ENCODE results near the gene OR5V1. TPM values are rescaled to one million over a fixed set of nuclear protein-coding genes. Genes with fewer than 3 reads are reported as not detected.
"Not testable (repeated sequence)": the region's sequence is repeated elsewhere in the genome, so short reads cannot be mapped to it uniquely, and the experiment has no call there.

Gene OR5V1
- total RNA-seq, 1 donor from 2014 or later, result not detected

DNA sequence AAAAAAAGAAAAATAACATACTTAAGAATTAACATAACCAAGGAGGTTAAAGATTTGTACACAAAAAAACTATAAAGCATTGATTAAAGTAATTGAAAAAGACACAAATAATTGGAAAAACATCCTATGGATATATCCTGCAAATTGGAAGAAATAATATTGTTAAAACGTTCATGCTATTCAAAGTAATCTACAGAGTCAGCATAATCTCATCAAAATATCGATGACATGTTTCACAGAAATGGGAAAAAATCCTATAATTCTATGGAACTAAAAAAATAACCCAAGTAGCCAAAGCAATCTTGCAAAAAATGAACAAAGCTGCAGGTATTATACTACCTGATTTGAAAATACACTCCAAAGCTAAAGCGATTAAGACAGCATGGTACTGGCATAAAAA, 23.3 kb downstream of the OR5V1 start:
- H3K27me3 Mint-ChIP-seq, result peaks cover 11% of the 10 kb centered on the region
- intact Hi-C loops (cut with micrococcal nuclease), result no loop called here
- TF ChIP-seq, protein P1, sequence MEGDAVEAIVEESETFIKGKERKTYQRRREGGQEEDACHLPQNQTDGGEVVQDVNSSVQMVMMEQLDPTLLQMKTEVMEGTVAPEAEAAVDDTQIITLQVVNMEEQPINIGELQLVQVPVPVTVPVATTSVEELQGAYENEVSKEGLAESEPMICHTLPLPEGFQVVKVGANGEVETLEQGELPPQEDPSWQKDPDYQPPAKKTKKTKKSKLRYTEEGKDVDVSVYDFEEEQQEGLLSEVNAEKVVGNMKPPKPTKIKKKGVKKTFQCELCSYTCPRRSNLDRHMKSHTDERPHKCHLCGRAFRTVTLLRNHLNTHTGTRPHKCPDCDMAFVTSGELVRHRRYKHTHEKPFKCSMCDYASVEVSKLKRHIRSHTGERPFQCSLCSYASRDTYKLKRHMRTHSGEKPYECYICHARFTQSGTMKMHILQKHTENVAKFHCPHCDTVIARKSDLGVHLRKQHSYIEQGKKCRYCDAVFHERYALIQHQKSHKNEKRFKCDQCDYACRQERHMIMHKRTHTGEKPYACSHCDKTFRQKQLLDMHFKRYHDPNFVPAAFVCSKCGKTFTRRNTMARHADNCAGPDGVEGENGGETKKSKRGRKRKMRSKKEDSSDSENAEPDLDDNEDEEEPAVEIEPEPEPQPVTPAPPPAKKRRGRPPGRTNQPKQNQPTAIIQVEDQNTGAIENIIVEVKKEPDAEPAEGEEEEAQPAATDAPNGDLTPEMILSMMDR (IDR thresholded peaks at IDR 0.05), result no peak
- no peaks in the 10 kb centered on the region for H3K36me3 Mint-ChIP-seq (ENCODE audit: low read depth)
- no peaks in the 10 kb centered on the region for H3K4me1 Mint-ChIP-seq
- H3K4me3 Mint-ChIP-seq, result no peak overlapping the region
- H3K27ac Mint-ChIP-seq, result no peak overlapping the region
- ChIA-PET CTCF (no interaction called here), POLR2A (no interaction called here)
- peaks cover 5% of the 10 kb centered on the region for H3K9me3 Mint-ChIP-seq
- ATAC-seq (ENCODE audit: low read depth), result no peak
- DNase-seq, result no peak

DNA sequence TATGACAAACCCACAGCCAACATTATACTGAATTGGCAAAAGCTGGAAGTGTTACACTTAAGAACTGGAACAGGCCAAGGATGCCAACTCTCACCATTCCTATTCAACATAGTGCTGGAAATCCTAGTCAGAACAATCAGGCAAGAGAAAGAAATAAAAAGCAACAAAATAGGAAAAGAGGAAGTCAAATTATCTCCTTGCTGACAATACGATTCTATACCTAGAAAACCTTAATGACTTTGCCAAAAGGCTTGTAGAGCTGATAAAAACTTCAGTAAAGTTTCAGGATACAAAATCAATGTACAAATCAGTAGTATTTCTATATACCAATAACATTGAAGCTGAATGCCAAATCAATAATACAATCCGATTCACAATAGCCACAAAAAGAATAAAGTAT, 32.4 kb downstream of the OR5V1 start:
- Mint-ChIP-seq H3K27ac (no peak overlapping the region), H3K27me3 (peaks cover 21% of the 10 kb centered on the region), H3K9me3 (no peaks in the 10 kb centered on the region), H3K4me3 (no peak overlapping the region), H3K36me3 (ENCODE audit: low read depth) (no peaks in the 10 kb centered on the region), H3K4me1 (no peaks in the 10 kb centered on the region)
- POLR2A ChIA-PET, result no interaction called here
- intact Hi-C loops (cut with micrococcal nuclease), result no loop called here
- DNase-seq, result no peak
- CTCF ChIA-PET, result no interaction called here
- no peak for ATAC-seq (ENCODE audit: low read depth)
- TF ChIP-seq, protein P1 (IDR thresholded peaks at IDR 0.05), result no peak

DNA sequence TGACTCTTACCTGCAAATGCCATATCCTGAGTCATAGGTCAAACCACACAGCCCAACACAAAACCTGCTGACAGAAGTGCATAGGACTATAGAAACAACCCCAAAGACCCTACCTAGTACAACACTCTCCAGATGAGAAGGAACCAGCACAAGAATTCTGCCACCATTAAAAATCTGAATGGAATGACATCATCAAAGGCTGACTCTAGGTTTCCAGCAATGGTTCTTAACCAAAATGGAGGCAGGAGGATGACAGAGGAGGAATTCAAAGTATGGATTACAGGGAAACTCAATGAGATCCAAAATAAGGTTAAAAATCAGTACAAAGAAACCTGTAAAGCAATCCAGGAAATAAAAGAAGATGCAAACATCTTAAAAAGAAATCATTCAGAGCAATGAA, 36.0 kb downstream of the OR5V1 start:
- DNase-seq (no peak), ATAC-seq (ENCODE audit: low read depth) (no peak)
- no peaks in the 10 kb centered on the region for H3K36me3 Mint-ChIP-seq (ENCODE audit: low read depth)
- no peaks in the 10 kb centered on the region for H3K4me1 Mint-ChIP-seq
- H3K27me3 Mint-ChIP-seq, result peaks cover 17% of the 10 kb centered on the region
- no peak overlapping the region for H3K27ac Mint-ChIP-seq
- CTCF ChIA-PET, result no interaction called here
- intact Hi-C loops (cut with micrococcal nuclease), result loop anchor here (1.0 kb wide), 1 partner anchor 19 kb away; no protein-coding TSS in a partner anchor
- H3K9me3 Mint-ChIP-seq, result no peaks in the 10 kb centered on the region
- POLR2A ChIA-PET, result no interaction called here
- TF ChIP-seq, protein P1 (IDR thresholded peaks at IDR 0.05), result no peak
- H3K4me3 Mint-ChIP-seq, result no peak overlapping the region

DNA sequence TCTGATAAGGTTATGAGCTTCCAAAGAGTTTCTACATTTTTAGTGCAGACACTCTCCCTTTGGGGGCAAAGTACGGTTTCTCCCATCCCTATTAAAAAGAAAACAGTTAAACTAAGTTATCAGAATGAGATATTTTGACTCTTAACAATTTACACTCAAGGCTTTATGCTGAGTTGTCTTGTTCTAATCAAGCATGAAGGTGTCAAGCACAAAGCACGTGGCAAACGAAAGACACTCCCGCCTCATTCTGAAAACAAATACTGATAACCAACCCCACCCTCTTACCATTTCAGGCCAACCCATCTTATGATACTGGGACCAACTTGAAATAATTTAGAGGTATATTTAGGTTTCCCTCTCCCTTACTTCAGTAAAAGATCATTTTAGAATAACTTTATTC, 42.9 kb downstream of the OR5V1 start:
- intact Hi-C loops (cut with micrococcal nuclease), result no loop called here
- H3K27ac Mint-ChIP-seq, result no peak overlapping the region
- H3K4me3 Mint-ChIP-seq, result no peak overlapping the region
- no peak for ATAC-seq (ENCODE audit: low read depth)
- H3K9me3 Mint-ChIP-seq, result no peaks in the 10 kb centered on the region
- ChIA-PET POLR2A (no interaction called here), CTCF (no interaction called here)
- no peak for DNase-seq
- TF ChIP-seq, protein P1 (IDR thresholded peaks at IDR 0.05), result no peak
- H3K4me1 Mint-ChIP-seq, result no peaks in the 10 kb centered on the region
- no peaks in the 10 kb centered on the region for H3K36me3 Mint-ChIP-seq (ENCODE audit: low read depth)
- peaks cover 19% of the 10 kb centered on the region for H3K27me3 Mint-ChIP-seq

DNA sequence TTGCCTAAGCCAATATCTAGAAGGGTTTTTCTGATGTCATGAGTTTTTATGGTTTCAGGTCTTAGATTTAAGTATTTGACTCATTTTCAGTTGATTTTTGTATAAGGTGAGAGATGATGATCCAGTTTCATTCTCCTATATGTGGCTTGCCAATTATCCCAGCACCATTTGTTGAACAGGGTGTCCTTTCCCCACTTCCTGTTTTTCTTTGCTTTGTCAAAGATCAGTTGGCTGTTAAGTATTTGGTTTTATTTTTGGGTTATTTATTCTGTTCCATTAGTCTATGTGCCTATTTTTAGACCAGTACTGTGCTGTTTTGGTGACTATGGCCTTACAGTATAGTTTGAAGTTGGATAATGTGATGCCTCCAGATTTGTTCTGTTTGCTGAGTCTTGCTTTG, 45.3 kb downstream of the OR5V1 start:
- H3K36me3 Mint-ChIP-seq (ENCODE audit: low read depth); POLR2A ChIA-PET; CTCF ChIA-PET; H3K27ac Mint-ChIP-seq; H3K4me1 Mint-ChIP-seq; H3K4me3 Mint-ChIP-seq; DNase-seq; ATAC-seq (ENCODE audit: low read depth); H3K9me3 Mint-ChIP-seq; intact Hi-C loops (cut with micrococcal nuclease): not testable (repeated sequence)
- peaks cover 22% of the 10 kb centered on the region for H3K27me3 Mint-ChIP-seq

DNA sequence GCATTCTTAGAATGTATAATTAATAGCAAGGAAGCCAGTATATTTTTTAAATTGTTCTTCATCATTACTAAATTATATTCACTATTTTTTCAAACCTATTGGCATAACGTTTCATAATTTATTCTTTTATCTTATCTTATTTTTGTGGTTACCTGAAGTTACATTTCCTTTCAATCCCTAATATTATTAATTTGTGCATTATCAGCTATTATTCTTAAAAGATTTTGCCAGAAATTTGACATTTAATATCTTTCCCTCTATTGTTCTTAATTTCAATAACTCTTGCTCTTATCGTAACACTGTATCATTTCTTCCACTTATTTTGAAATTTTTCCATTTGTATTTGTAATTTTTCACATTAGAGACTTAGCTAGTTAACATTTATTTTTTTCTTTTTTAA, 48.7 kb downstream of the OR5V1 start:
- TF ChIP-seq, protein P1 (IDR thresholded peaks at IDR 0.05), result no peak
- peaks cover 20% of the 10 kb centered on the region for H3K27me3 Mint-ChIP-seq
- no peaks in the 10 kb centered on the region for H3K36me3 Mint-ChIP-seq (ENCODE audit: low read depth)
- no peak for ATAC-seq (ENCODE audit: low read depth)
- H3K27ac Mint-ChIP-seq, result no peak overlapping the region
- no peaks in the 10 kb centered on the region for H3K9me3 Mint-ChIP-seq
- CTCF ChIA-PET, result no interaction called here
- no peak overlapping the region for H3K4me3 Mint-ChIP-seq
- POLR2A ChIA-PET, result no interaction called here
- intact Hi-C loops (cut with micrococcal nuclease), result loop anchor here (10.0 kb wide), 1 partner anchor 465 kb away; no protein-coding TSS in a partner anchor
- DNase-seq, result no peak
- H3K4me1 Mint-ChIP-seq, result no peaks in the 10 kb centered on the region
